SU-DHL-6 (cell line): ENCODE measurements around the gene ARHGEF4.

ENCODE experiments used
- CTCF ChIP-seq: fragments of 200-600 bp; sonication (generic); IDR thresholded peaks from one replicate; pipeline ENCODE4 v1.5.1; 2017; ENCODE audit warnings: antibody characterized with exemption, mild to moderate bottlenecking, low read length, moderate library complexity; ENCODE audit not compliant: insufficient read depth, poor library complexity, severe bottlenecking
- EZH2phosphoT487 ChIP-seq: fragments of 200-600 bp; sonication (generic), shearing (Covaris generic); conservative IDR thresholded peaks from 2 replicates; pipeline ENCODE4 v1.6.1; 2018; ENCODE audit warnings: mild to moderate bottlenecking, antibody characterized with exemption, low read length, moderate library complexity, mixed read lengths

- TF ChIP-seq CTCF = no peak
- TF ChIP-seq EZH2phosphoT487 = no peak
These were observed 199.1 kb downstream of the ARHGEF4 start for GRCh38 chr2:131035826-131036231.
